ENCODE results near the gene CAPN5. TPM values are rescaled to one million over a fixed set of nuclear protein-coding genes. Genes with fewer than 3 reads are reported as not detected.

The CAPN5 gene
- total RNA-seq, 1 experiment from 2014 or later, result 17.3 TPM

- H3K36me3 ChIP-seq (ENCODE audit: control insufficient read depth, insufficient read depth, low read length), result no peaks in the 10 kb centered on the region
- H3K4me3 ChIP-seq (ENCODE audit: low read depth in 2 of 2, low read length in 2 of 2), result no peak overlapping the region
- intact Hi-C loops (cut with micrococcal nuclease; ENCODE audit: unreplicated experiment) (no loop called here), in situ Hi-C loops (cut with HindIII; ENCODE audit: low pct_unique_long_range_greater_than_20kb, low sequenced_read_pairs) (no loop called here)
- H3K27me3 ChIP-seq (ENCODE audit: control insufficient read depth, insufficient read depth, low read length), result no peaks in the 10 kb centered on the region
- no peak for ATAC-seq
- no peak for TF ChIP-seq SIN3A (IDR thresholded peaks at IDR 0.05; ENCODE audit: borderline replicate concordance, insufficient read depth, low read depth, low read length)
- no peak for TF ChIP-seq REST (IDR thresholded peaks at IDR 0.05; ENCODE audit: insufficient read depth in 1 of 2, low read depth in 2 of 2, low read length in 1 of 2)
- TF ChIP-seq TCF7L2 (IDR thresholded peaks at IDR 0.05; ENCODE audit: low read depth, low read length), result no peak
- TF ChIP-seq, protein P1, sequence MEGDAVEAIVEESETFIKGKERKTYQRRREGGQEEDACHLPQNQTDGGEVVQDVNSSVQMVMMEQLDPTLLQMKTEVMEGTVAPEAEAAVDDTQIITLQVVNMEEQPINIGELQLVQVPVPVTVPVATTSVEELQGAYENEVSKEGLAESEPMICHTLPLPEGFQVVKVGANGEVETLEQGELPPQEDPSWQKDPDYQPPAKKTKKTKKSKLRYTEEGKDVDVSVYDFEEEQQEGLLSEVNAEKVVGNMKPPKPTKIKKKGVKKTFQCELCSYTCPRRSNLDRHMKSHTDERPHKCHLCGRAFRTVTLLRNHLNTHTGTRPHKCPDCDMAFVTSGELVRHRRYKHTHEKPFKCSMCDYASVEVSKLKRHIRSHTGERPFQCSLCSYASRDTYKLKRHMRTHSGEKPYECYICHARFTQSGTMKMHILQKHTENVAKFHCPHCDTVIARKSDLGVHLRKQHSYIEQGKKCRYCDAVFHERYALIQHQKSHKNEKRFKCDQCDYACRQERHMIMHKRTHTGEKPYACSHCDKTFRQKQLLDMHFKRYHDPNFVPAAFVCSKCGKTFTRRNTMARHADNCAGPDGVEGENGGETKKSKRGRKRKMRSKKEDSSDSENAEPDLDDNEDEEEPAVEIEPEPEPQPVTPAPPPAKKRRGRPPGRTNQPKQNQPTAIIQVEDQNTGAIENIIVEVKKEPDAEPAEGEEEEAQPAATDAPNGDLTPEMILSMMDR (IDR thresholded peaks at IDR 0.05), result no peak
- TF ChIP-seq POLR2AphosphoS5 (IDR thresholded peaks at IDR 0.05; ENCODE audit: low read depth, low read length), result no peak
- BruUV-seq (replicated peaks), result no TSS peak
- H3K4me1 ChIP-seq (ENCODE audit: control insufficient read depth, insufficient read depth, low read length), result no peaks in the 10 kb centered on the region
- no peak overlapping the region for H3K27ac ChIP-seq (ENCODE audit: low read length)
- CTCF ChIA-PET, result interaction anchor here (0.7 kb wide), 1 partner anchor 26 kb away, joined by 3 read pairs; no protein-coding TSS in a partner anchor
- no peak for DNase-seq (ENCODE audit: low read depth, low spot score)
- H3K9me3 ChIP-seq (ENCODE audit: control insufficient read depth, insufficient read depth, low read depth, low read length), result no peaks in the 10 kb centered on the region
- POLR2A ChIA-PET, result no interaction called here
Measured at GRCh38 chr11:77153276-77154185, 86.8 kb downstream of the CAPN5 start.

DNA sequence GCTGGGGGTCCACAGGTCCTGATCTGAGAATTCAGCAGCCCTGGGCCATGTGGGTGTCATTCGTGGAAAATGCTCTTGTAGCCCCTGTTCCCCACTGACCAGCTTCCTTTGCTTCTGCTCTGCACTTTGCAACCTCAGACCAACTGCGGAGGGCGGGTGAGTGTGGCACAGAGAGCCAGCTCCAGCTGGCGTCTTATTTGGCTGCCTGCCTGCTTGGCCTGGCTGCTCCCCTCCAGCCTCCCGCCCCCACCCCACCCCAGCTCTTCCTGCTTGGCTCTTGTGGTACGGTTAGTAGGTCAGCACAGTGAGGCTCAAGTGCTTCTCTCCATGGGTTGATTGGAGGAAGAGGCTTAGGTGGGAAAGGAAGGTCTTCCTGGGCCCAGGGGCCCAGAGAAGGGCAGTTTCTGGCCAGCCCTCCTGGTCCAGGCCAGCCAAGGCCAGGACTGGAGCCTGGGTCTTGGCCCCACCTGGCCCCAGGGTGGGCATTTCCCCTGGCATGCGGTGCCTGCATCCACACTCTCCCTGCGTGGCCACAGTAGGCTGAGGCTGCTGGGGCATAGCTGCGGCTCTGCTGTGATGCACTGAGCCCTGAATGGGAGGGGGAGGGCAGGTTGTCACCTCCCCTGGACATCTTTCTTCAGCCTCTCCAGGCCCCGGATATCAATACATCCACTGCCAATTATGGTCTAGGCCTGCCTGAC lies 87.8 kb downstream of the CAPN5 start:
- ATAC-seq (no peak), DNase-seq (ENCODE audit: low read depth, low spot score) (no peak)
- no peaks in the 10 kb centered on the region for H3K27me3 ChIP-seq (ENCODE audit: control insufficient read depth, insufficient read depth, low read length)
- H3K36me3 ChIP-seq (ENCODE audit: control insufficient read depth, insufficient read depth, low read length), result no peaks in the 10 kb centered on the region
- H3K4me3 ChIP-seq (ENCODE audit: low read depth in 2 of 2, low read length in 2 of 2), result no peak overlapping the region
- intact Hi-C loops (cut with micrococcal nuclease; ENCODE audit: unreplicated experiment), result no loop called here
- no TSS peak for BruUV-seq (replicated peaks)
- CTCF ChIA-PET, result no interaction called here
- POLR2A ChIA-PET, result no interaction called here
- H3K4me1 ChIP-seq (ENCODE audit: control insufficient read depth, insufficient read depth, low read length), result no peaks in the 10 kb centered on the region
- no peak overlapping the region for H3K27ac ChIP-seq (ENCODE audit: low read length)
- no peaks in the 10 kb centered on the region for H3K9me3 ChIP-seq (ENCODE audit: control insufficient read depth, insufficient read depth, low read depth, low read length)
- in situ Hi-C loops (cut with HindIII; ENCODE audit: low pct_unique_long_range_greater_than_20kb, low sequenced_read_pairs), result no loop called here
- TF ChIP-seq TCF7L2 (IDR thresholded peaks at IDR 0.05; ENCODE audit: low read depth, low read length), result no peak
- TF ChIP-seq REST (IDR thresholded peaks at IDR 0.05; ENCODE audit: insufficient read depth in 1 of 2, low read depth in 2 of 2, low read length in 1 of 2), result no peak
- TF ChIP-seq POLR2AphosphoS5 (IDR thresholded peaks at IDR 0.05; ENCODE audit: low read depth, low read length), result no peak
- TF ChIP-seq SIN3A (IDR thresholded peaks at IDR 0.05; ENCODE audit: borderline replicate concordance, insufficient read depth, low read depth, low read length), result no peak
- TF ChIP-seq, protein P1 (IDR thresholded peaks at IDR 0.05), result no peak
